Suprapubic skin (tissue), 4 donors: Measurements from ENCODE around the gene BBS2. TPM values are rescaled to one million over a fixed set of nuclear protein-coding genes. Genes with fewer than 3 reads are reported as not detected.

Experiments
- DNase-seq, 2 donors: peaks; one replicate each; pipeline ENCODE4 v3.0.0-alpha.2; 2019; ENCODE audit warnings: low spot score in 2 of 2
- H3K27ac ChIP-seq: fragments of 200-600 bp; sonication (generic); one replicate; pipeline ENCODE4 v1.5.1; 2019
- H3K27me3 ChIP-seq: fragments of 200-600 bp; sonication (generic); one replicate; pipeline ENCODE4 v1.5.1; 2019
- H3K36me3 ChIP-seq: fragments of 200-600 bp; sonication (generic); one replicate; pipeline ENCODE4 v1.5.1; 2019
- H3K4me1 ChIP-seq: fragments of 200-600 bp; sonication (generic); one replicate; pipeline ENCODE4 v1.5.1; 2019
- H3K4me3 ChIP-seq: fragments of 200-600 bp; sonication (generic); one replicate; pipeline ENCODE4 v1.5.1; 2019; ENCODE audit warnings: mild to moderate bottlenecking
- H3K9me3 ChIP-seq: fragments of 200-600 bp; sonication (generic); one replicate; pipeline ENCODE4 v1.5.1; 2019
- CTCF ChIP-seq, 2 donors: fragments of 200-600 bp in 1 of 2; fragments of 450-650 bp in 1 of 2; sonication (generic) in 1 of 2; IDR thresholded peaks; one replicate each; pipeline ENCODE4 v1.5.1; 2016 to 2019; ENCODE audit warnings: antibody characterized with exemption in 2 of 2, mild to moderate bottlenecking in 1 of 2, moderate library complexity in 1 of 2
- EP300 ChIP-seq: sonication (generic); formaldehyde crosslinking; IDR thresholded peaks from one replicate; pipeline ENCODE4 v1.6.1; 2017; ENCODE audit warnings: antibody characterized with exemption
- POLR2A ChIP-seq, 2 donors: fragments of 450-650 bp; IDR thresholded peaks; one replicate each; pipeline ENCODE4 v1.6.1; 2017; ENCODE audit warnings: antibody characterized with exemption in 2 of 2, mild to moderate bottlenecking in 2 of 2, moderate library complexity in 2 of 2
- POLR2AphosphoS5 ChIP-seq, 3 donors: sonication (generic); formaldehyde crosslinking; IDR thresholded peaks; one replicate each; pipeline ENCODE4 v1.6.1; 2017; ENCODE audit warnings: antibody characterized with exemption in 3 of 3
- WGBS: methylation state at CpG from one replicate; pipeline ENCODE4 v1.1.5; 2018; 5-methylcytosine and 5-hydroxymethylcytosine counted together
- total RNA-seq, 4 donors: library from RNA; depleted of rRNA; stranded (reverse); fragments of >200 nt; gene quantifications; one replicate each; pipeline ENCODE4 v1.1.0, GENCODE V29; 2016

Gene BBS2
- total RNA-seq, 4 donors from 2014 or later, result 79.2 to 237 (median 99.2) TPM

GRCh38 chr16:56469748-56470147, 50.1 kb downstream of the BBS2 start:
- Histone ChIP-seq H3K4me3 (no peak overlapping the region), H3K4me1 (peaks cover 9% of the 10 kb centered on the region), H3K36me3 (peaks cover 91% of the 10 kb centered on the region), H3K9me3 (no peaks in the 10 kb centered on the region), H3K27me3 (no peaks in the 10 kb centered on the region), H3K27ac (no peak overlapping the region)
- 81% methylated on average over 7 of the region's 7 CpGs for WGBS
- TF ChIP-seq POLR2A (IDR thresholded peaks at IDR 0.05), result no peak
- TF ChIP-seq EP300, result no peak
- no peak for TF ChIP-seq POLR2AphosphoS5 (IDR thresholded peaks at IDR 0.05)
- no peak for TF ChIP-seq CTCF (IDR thresholded peaks at IDR 0.05)
- no peak for DNase-seq

GRCh38 chr16:56468800-56469199, 51.0 kb downstream of the BBS2 start:
- Histone ChIP-seq H3K27ac (no peak overlapping the region), H3K9me3 (no peaks in the 10 kb centered on the region), H3K27me3 (no peaks in the 10 kb centered on the region), H3K4me3 (no peak overlapping the region), H3K4me1 (peaks cover 9% of the 10 kb centered on the region), H3K36me3 (peaks cover 94% of the 10 kb centered on the region)
- no peak for DNase-seq
- no peak for TF ChIP-seq EP300
- no peak for TF ChIP-seq POLR2AphosphoS5 (IDR thresholded peaks at IDR 0.05)
- no peak for TF ChIP-seq CTCF (IDR thresholded peaks at IDR 0.05)
- no peak for TF ChIP-seq POLR2A (IDR thresholded peaks at IDR 0.05)

GRCh38 chr16:56466344-56466743, 53.5 kb downstream of the BBS2 start:
- TF ChIP-seq POLR2AphosphoS5 (IDR thresholded peaks at IDR 0.05) (no peak), EP300 (no peak), POLR2A (IDR thresholded peaks at IDR 0.05) (no peak), CTCF (IDR thresholded peaks at IDR 0.05) (no peak)
- WGBS, result 90% methylated on average over 2 of the region's 2 CpGs

GRCh38 chr16:56463153-56463552, 56.7 kb downstream of the BBS2 start:
- Histone ChIP-seq H3K4me3 (no peak overlapping the region), H3K27ac (no peak overlapping the region), H3K27me3 (no peaks in the 10 kb centered on the region), H3K9me3 (no peaks in the 10 kb centered on the region), H3K4me1 (no peaks in the 10 kb centered on the region), H3K36me3 (peaks cover 82% of the 10 kb centered on the region)
- TF ChIP-seq EP300 (no peak), POLR2AphosphoS5 (IDR thresholded peaks at IDR 0.05) (no peak)
- no peak for DNase-seq
- WGBS, result 92% methylated on average over 6 of the region's 6 CpGs

More at GRCh38 chr16:56466344-56466743, 53.5 kb downstream of the BBS2 start:
- Histone ChIP-seq H3K36me3 (peaks cover 88% of the 10 kb centered on the region), H3K4me1 (peaks cover 9% of the 10 kb centered on the region), H3K9me3 (no peaks in the 10 kb centered on the region), H3K27me3 (no peaks in the 10 kb centered on the region), H3K4me3 (no peak overlapping the region), H3K27ac (no peak overlapping the region)
- DNase-seq, result no peak

- Histone ChIP-seq H3K9me3 (no peaks in the 10 kb centered on the region), H3K4me3 (no peak overlapping the region), H3K27ac (no peak overlapping the region), H3K36me3 (peaks cover 79% of the 10 kb centered on the region), H3K27me3 (no peaks in the 10 kb centered on the region), H3K4me1 (no peaks in the 10 kb centered on the region)
- TF ChIP-seq POLR2AphosphoS5 (IDR thresholded peaks at IDR 0.05) (no peak), POLR2A (IDR thresholded peaks at IDR 0.05) (no peak), EP300 (no peak), CTCF (IDR thresholded peaks at IDR 0.05) (no peak)
- no peak for DNase-seq
- WGBS, result 85% methylated on average over 3 of the region's 3 CpGs
These were observed 57.6 kb downstream of the BBS2 start for GRCh38 chr16:56462064-56462796.
